Femur (tissue), 1 donor: ENCODE results near the gene MINK1.

Experiments
- DNase-seq: peaks from one replicate; pipeline ENCODE4 v3.0.0-alpha.2; 2017

The MINK1 gene

GRCh38 chr17:4879601-4880000, 46.5 kb downstream of the MINK1 start:
- no peak for DNase-seq

DNA sequence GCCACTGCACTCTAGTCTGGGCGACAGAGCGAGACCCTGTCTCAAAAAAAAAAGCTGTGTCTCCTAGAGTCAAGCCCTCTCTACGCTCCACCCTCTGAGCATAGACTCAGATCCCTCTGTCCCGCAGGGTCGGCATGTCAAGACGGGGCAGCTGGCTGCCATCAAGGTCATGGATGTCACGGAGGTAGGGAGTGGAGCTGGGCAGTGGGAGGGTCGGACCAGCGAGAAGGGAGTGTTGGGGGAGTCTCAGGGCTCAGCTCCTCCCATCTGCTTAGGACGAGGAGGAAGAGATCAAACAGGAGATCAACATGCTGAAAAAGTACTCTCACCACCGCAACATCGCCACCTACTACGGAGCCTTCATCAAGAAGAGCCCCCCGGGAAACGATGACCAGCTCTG, 47.7 kb downstream of the MINK1 start:
- no peak for DNase-seq

DNA sequence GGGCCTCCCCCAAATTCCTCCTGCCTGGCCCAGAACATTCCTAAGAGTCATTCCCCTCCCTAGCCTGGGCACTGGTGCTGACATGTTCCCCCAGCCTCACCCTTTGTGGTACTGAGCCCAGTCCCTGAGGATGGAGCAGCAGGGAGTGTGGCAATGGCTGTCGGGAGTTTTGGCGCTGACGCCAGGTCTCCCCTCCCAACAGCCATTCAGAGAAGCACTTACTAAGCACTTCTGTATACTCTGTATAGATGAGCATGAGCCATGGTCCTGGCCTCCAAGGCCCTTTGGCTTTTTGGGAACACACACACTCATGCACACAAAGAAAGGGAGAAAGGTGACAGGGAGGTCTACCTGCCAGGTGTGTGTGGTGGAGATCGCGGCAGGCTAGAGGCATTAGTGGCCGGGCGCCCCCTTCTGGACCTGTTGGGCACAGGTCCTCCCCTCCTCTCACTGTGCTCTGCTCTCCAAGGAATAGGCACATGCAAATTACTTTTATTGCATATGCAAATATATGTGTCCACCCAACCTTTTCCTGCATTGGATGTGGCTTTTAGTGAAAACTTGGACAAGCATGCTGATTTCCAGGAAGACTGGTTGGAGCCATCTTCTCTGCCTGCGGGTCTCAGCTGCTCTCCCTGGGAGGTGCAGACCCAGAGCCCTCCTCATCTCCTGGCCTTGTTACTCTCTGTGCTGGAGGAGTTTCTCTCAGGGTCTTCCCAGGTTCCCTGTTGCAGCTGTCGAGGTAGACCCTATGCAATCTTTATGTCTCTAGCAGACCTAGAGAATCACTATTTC, 48.8 kb downstream of the MINK1 start:
- DNase-seq, result no peak

DNA sequence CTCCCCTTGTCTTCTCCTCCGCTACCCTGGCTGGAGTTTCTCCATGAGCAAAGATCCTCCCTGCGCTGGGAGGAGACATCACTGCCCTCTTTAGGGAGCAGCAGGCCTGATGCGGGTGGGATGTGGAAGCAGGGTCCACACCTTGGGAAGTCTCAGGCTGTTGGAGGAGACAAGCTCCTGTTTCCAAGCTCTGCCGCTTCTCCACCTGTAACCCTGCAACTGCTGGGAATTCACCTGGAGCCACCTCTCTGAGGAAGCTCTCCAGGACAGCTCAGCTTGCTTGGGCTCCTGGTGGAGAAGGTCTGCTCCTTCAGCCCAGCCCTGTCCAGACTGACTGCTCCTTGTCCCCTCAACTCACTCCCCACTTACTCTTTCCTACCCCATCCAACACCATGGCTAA, 51.3 kb downstream of the MINK1 start:
- no peak for DNase-seq

DNA sequence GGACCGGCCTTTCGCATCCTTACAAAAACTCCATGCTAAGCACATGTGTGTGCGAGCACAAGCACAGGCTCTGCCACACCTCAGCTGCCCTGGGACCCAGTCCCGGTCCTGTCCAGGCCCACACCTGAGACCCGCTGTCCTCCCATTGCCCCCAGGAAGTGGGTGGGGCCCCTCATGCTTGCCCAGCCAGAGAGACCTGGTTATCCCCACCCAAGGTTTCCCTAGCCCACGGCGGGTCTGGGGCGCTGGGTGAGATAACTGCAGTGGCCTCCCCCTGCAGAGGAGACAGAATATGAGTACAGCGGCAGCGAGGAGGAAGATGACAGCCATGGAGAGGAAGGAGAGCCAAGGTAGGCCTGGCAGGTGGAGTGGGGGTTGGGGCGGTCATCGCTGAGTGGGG, 53.7 kb downstream of the MINK1 start:
- DNase-seq, result no peak

DNA sequence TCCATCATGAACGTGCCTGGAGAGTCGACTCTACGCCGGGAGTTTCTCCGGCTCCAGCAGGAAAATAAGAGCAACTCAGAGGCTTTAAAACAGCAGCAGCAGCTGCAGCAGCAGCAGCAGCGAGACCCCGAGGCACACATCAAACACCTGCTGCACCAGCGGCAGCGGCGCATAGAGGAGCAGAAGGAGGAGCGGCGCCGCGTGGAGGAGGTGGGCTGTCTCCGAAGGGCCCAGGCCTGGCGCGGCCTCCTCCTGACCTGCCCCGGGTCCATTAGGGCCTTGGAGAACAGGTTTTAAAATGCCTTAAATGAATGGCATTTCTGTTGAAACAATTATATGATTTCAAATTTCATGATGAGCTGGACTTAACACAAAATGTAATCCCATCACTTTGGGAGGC, 54.4 kb downstream of the MINK1 start:
- DNase-seq, result no peak

DNA sequence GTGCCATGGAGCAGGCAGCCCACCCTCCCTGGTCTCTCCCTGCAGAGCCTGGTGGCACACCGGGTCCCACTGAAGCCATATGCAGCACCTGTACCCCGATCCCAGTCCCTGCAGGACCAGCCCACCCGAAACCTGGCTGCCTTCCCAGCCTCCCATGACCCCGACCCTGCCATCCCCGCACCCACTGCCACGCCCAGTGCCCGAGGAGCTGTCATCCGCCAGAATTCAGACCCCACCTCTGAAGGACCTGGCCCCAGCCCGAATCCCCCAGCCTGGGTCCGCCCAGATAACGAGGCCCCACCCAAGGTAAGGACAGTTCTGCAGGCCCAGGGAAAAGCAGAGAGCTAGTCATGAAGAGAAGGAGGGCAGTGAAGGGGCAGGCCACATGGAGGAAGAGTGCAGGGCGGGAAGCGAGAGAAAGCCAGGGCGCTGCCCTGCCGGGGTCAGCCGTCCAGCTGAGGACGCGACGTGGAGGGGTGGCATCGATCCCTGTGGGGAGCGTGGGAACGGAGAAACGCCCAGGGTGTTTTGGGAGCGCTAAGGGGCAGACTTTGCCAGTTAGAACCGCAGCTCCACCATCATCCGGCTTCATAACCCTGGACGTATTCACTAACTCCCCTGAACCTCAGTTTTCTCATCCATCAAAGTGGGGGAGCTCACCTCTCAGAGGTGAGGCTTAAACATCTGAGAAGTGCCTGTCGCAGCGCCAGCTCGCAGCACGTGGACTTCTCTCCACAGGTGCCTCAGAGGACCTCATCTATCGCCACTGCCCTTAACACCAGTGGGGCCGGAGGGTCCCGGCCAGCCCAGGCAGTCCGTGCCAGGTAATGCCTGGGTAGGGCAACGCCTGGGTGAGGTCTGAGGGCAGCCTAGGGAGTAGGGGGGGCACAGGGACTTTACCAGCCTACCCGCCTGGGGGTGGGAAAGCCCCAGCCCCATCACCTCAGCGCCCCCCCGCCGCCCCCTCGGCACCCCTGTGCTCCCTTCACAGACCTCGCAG, 58.6 kb downstream of the MINK1 start:
- no peak for DNase-seq

- DNase-seq, result no peak
Measured at GRCh38 chr17:4892499-4893221, 59.5 kb downstream of the MINK1 start.

GRCh38 chr17:4893272-4893671, 60.1 kb downstream of the MINK1 start:
- DNase-seq, result no peak

- DNase-seq, result no peak
Measured at GRCh38 chr17:4893721-4894560, 60.8 kb downstream of the MINK1 start.

GRCh38 chr17:4895121-4895520, 62.0 kb downstream of the MINK1 start:
- DNase-seq, result no peak

GRCh38 chr17:4895657-4896331, 62.7 kb downstream of the MINK1 start:
- DNase-seq, result no peak

- no peak for DNase-seq
Measured at GRCh38 chr17:4896332-4897197, 63.4 kb downstream of the MINK1 start.

GRCh38 chr17:4897198-4897687, 64.1 kb downstream of the MINK1 start:
- DNase-seq, result no peak

DNA sequence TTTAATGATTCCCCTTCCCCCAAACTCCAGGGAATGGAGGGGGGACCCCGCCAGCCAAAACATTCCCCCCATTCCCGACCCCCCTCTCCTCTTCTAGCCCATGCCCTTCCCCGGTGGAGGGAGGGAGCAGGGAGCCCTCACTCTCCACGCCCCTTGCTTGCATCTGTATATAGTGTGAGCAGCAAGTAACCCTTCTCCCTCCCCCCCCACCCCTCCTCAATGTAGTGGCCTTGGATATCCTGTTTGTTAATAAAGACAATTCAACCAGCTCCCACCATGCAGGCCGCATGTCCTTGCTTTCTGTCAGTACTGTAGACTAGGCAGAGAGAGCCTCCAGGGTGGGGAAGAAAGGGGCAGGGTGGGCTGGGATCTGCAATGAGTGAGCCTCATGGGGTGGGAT, 64.6 kb downstream of the MINK1 start:
- no peak for DNase-seq

DNA sequence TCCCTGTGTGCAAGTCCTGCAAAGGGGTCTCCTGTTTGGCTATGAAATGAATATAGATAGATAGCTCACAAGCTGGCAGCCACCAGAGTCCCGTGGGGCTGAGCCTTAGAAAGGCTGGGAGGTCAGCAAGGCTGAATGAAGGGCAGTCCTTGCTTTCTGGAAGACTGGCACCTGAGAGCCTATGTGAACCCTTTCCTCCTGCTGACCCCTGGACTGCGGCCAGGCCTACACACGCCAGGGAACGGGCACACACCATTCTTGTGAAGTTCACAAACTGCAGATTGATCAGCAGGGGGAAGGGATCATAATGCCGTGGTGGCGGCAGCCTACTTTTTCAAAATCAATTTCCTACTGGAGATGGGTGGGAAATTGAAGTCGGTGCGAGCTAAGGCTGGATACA, 65.2 kb downstream of the MINK1 start:
- no peak for DNase-seq

DNA sequence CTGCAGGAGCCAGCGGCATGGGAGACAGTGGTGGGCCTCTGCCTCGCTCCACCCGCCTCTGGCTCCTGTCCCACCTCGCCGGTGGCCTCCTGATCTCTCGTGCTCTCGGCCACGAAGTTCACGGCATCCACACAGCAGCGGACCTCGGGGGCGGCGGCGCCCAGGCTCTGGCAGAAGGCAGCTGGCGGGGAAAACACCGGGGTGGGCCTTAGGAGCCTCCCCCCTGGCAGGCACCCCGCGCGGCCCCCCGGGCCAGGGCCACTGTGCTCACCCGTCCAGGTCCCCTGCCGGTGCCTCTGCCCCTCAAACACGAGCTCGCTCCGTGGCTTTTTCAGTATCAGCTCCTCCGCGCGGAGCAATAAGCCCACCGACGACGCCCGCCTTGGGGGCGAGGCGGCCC, 65.8 kb downstream of the MINK1 start:
- DNase-seq, result no peak

DNA sequence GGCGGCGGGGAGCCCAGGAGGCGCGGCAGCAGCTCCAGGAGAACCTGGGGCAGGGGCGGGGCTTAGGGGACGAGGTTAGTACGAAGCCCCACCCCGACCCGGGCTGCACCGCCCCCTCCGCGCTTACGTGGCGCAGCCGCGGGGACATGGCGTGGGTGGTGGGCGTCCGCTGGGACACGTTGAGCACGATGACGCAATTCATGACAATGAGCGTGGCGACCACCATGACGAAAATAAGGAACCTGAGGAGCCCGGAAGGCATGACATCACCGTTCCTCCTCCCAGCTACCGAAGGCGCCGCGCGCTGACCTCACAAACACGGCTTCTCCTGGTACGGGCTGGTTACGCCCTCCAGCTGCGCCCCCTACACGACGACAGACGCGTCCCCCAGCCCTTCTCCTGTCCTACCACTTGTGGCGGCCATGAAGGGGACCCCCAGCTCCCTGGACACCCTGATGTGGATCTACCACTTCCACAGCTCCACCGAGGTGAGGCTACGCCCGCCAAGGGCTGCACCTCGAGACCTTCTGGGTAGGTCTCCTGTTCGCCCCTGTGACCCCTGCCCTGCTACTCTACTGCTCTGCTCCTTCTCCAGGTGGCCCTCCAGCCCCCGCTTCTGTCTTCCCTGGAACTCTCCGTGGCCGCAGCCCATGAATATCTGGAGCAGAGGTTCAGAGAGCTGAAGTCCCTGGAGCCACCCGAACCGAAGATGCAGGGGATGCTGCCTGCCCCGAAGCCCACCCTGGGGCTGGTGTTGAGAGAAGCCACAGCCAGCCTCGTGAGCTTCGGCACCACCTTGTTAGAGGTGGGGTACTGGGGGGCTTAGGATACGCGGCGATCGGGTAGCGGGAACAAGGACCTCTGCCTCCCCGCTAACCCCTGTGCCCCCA, 66.4 kb downstream of the MINK1 start, which contains the start of gene C17orf107:
C17orf107 (plus strand) TSS at position 196 of the 890 bp plus-strand sequence; CDS start at position 423, 227 bp downstream.
- DNase-seq, result peak; percentile 90
